IPS-15b (cell line): ENCODE results near the gene RSPO4.
"Not testable (repeated sequence)": the region's sequence is repeated elsewhere in the genome, so short reads cannot be mapped to it uniquely, and the experiment has no call there.

ENCODE experiments used
- H3K27me3 ChIP-seq: one replicate; pipeline ENCODE4 v1.6.1; 2013; ENCODE audit warnings: low read length; ENCODE audit not compliant: control insufficient read depth, insufficient read depth
- H3K36me3 ChIP-seq: one replicate; pipeline ENCODE4 v1.6.1; 2013; ENCODE audit warnings: low read length; ENCODE audit not compliant: control insufficient read depth, insufficient read depth
- H3K4me1 ChIP-seq: one replicate; pipeline ENCODE4 v1.6.1; 2013; ENCODE audit warnings: mild to moderate bottlenecking, low read length; ENCODE audit not compliant: control insufficient read depth, insufficient read depth
- H3K4me3 ChIP-seq: one replicate; pipeline ENCODE4 v1.5.1; 2013; ENCODE audit warnings: low read depth, low read length
- H3K9ac ChIP-seq: one replicate; pipeline ENCODE4 v1.6.1; 2013; ENCODE audit warnings: low read depth, mild to moderate bottlenecking, low read length
- H3K9me3 ChIP-seq: one replicate; pipeline ENCODE4 v1.6.1; 2013; ENCODE audit warnings: mild to moderate bottlenecking, low read length; ENCODE audit not compliant: control insufficient read depth, insufficient read depth

The RSPO4 gene

DNA sequence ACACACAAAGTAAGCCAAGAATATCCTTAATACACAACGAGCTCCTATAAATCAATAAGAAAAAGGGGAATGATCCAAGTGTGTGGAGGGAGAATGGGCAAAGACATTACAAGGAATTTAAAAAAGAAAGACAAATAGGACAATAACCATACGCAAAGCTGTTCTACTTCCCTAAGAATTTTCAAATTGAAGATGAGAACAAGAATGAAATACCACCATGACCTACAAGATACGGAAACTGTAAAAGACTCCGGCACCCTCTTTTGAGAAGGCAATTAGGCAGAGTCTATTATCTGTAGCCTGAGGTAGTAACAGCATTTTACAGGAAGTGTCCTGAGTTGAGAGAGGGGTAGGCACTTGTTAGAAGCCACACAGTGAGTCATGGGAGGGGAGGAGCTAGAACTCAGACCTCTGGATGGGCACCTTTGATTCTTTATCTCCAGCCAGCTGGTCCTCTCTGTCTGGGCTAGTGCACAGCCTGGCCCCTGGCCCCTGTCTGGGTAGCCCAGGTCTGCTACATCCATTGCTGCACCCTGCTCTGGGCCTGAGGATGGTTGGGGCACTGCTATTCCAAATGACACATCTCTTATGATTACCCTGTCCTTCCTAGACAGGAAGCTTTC is 15.3 kb downstream of the RSPO4 start:
- Histone ChIP-seq H3K27me3 (no peaks in the 10 kb centered on the region), H3K9ac (no peak overlapping the region)

DNA sequence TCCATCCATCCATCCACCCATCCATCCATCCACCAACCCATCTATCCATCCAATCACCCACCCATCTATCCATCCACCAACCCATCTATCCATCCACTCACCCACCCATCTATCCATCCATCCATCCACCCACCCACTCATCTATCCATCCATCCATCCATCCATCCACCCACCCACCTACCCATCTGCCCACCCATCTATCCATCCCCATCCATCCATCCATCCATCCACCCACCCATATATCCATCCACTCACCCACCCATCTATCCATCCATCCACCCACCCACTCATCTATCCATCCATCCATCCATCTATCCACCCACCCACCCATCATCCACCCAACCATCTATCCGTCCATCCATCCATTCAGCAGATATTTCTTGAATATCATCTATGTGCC is 17.1 kb downstream of the RSPO4 start:
- H3K36me3 ChIP-seq, H3K9ac ChIP-seq, H3K4me1 ChIP-seq, H3K4me3 ChIP-seq, H3K9me3 ChIP-seq, H3K27me3 ChIP-seq: not testable (repeated sequence)

More for the DNA sequence above, 15.3 kb downstream of the RSPO4 start:
- H3K36me3 ChIP-seq: no peaks in the 10 kb centered on the region
- H3K4me1 ChIP-seq: no peaks in the 10 kb centered on the region
- H3K9me3 ChIP-seq: no peaks in the 10 kb centered on the region
- H3K4me3 ChIP-seq: no peak overlapping the region

DNA sequence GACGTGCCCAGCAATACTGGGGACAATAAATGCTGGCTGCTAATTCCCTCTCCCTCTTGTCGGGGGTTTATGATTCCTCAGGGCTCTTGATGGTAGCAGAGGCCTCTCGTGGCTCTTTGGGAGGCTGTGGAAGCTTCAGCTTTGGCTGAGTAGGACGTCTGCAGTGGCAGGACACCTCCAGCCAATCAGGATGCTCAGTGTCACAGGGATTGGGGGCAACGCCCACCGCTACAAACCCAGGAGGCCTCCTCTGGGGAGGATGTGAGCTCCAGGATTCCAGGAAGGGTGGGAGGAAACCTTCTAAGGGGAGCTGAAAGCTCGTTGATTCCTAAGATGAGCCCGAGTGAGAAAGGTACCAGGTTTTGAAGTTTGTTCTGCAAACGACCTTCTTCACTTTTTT is 19.4 kb downstream of the RSPO4 start:
- Histone ChIP-seq H3K27me3 (no peaks in the 10 kb centered on the region), H3K4me1 (no peaks in the 10 kb centered on the region)

DNA sequence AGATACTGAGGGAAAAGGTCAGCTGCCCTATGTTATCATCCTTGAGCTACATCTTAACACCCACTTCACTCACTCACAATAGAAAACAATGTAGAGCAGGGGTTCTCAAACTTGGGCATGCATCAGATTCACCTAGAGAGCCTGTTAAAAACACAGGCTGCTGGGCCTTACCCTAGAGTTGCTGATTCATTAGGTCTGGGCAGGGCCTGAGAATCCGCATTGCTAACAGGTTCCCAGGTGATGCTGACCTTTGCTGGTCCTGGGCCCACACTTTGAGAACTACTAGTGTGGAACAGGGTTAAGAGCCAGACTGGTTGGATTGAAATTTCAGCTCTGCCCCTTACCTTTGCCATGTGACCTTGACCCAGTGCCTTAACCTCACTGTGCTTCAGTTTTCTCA is 25.1 kb downstream of the RSPO4 start:
- H3K36me3 ChIP-seq: no peaks in the 10 kb centered on the region
- no peaks in the 10 kb centered on the region for H3K4me1 ChIP-seq
- no peaks in the 10 kb centered on the region for H3K27me3 ChIP-seq
- no peak overlapping the region for H3K4me3 ChIP-seq
- no peaks in the 10 kb centered on the region for H3K9me3 ChIP-seq
- H3K9ac ChIP-seq: no peak overlapping the region

More for the DNA sequence above, 19.4 kb downstream of the RSPO4 start:
- Histone ChIP-seq H3K4me3 (no peak overlapping the region), H3K9ac (no peak overlapping the region), H3K36me3 (no peaks in the 10 kb centered on the region), H3K9me3 (no peaks in the 10 kb centered on the region)

DNA sequence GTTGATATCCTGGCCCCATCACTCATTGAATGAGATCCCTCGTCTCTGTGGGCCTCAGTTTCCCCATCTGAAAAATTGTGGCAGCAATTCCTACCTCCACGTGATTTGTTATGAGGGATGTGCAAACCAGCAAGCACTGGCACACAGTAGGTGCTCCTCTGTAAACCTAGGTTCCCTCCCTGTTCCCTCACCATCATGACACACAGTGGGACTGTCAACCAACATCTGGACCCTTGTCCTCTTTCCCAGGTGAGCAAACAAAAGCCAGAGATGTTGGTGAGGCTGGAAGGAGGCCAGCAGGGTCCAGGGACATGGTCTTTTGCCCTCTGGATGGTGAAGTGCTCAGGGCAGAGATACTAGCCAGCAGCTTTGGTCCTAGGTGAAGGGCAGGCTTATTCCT is 26.1 kb downstream of the RSPO4 start:
- Histone ChIP-seq H3K4me3 (no peak overlapping the region), H3K27me3 (no peaks in the 10 kb centered on the region), H3K9ac (no peak overlapping the region), H3K9me3 (no peaks in the 10 kb centered on the region), H3K4me1 (no peaks in the 10 kb centered on the region), H3K36me3 (no peaks in the 10 kb centered on the region)

DNA sequence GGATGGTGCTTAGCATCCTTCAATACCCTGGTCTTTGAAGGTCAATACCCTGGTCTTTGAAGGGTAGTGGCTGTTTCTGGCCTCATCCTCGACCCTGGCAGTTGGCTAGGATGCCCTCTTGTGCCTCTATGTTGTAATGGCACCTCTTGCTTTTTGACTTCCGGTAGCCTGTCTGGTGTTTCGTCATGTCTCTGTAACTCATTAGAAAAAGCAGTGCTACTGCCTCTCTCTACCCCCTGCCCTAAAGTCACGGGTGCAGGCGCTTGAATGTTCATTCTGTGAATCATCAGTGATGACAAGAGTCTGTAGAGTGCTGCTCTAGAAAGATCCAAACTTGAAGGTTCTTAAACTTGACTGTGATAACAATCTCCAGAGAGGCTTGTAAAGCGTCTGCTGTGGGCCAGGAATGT is 28.3 kb downstream of the RSPO4 start:
- Histone ChIP-seq H3K4me3 (no peak overlapping the region), H3K36me3 (no peaks in the 10 kb centered on the region), H3K9me3 (no peaks in the 10 kb centered on the region), H3K27me3 (no peaks in the 10 kb centered on the region), H3K9ac (no peak overlapping the region), H3K4me1 (no peaks in the 10 kb centered on the region)

DNA sequence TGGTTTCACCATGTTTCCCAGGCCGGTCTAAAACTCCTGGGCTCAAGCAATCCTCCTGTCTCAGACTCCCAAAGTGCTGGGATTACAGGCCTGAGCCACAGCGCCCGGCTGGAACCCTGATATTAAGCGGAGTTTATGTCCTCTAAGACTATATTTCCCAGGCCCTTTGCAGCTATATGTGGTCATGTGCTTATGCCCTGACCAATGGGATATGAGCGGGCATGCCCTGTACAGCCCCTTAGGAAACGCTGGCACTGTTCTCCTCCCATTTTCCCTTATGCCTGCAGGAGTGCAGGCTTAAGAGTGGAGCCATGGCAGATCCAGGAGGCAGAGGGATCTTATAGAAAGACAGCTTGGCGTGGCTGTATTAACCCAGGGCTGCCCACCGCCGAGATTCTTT is 29.9 kb downstream of the RSPO4 start:
- no peak overlapping the region for H3K9ac ChIP-seq
- H3K36me3 ChIP-seq: no peaks in the 10 kb centered on the region
- no peaks in the 10 kb centered on the region for H3K4me1 ChIP-seq
- no peak overlapping the region for H3K4me3 ChIP-seq
- no peaks in the 10 kb centered on the region for H3K27me3 ChIP-seq
- H3K9me3 ChIP-seq: no peaks in the 10 kb centered on the region

DNA sequence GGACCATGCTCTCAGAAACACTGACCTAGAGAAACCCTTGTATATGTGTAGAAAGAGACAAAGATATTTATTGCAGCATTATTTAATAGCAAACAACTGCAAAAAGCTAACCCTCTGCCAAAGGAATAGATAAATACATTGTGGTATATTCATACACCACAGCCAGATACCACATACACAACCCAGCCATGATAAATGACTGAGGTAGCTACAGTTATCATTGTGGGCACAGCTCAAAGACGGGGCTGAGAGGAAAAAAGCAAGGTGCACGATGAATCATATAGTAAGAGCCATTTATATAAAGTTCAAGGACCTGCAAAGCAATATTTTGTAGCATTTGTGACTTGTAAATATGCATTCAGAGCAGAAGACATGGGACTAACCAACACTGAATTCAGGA is 30.8 kb downstream of the RSPO4 start:
- Histone ChIP-seq H3K4me1 (no peaks in the 10 kb centered on the region), H3K4me3 (no peak overlapping the region), H3K9me3 (no peaks in the 10 kb centered on the region), H3K9ac (no peak overlapping the region), H3K36me3 (no peaks in the 10 kb centered on the region), H3K27me3 (no peaks in the 10 kb centered on the region)

DNA sequence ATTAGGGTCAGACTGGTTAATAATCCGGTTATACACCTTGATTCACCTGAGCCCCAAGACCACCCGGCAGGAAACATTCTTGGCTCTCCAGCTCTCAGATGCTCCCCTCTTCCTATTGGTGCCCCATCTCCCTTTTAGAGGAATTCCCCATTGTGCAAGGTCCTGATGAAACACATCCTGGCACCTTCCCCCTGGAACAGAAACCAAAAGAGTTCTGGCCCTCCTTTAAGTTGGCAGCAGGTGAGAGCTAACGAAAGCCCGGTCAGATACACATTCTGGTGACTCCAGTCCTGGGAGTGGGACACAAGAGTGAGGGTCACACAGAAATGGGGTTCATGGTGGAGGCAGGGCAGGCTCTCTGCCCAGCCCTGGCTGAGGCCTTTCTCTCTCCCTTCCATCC is 32.2 kb downstream of the RSPO4 start:
- H3K27me3 ChIP-seq: no peaks in the 10 kb centered on the region
- H3K4me3 ChIP-seq: no peak overlapping the region
- no peaks in the 10 kb centered on the region for H3K9me3 ChIP-seq
- H3K9ac ChIP-seq: no peak overlapping the region
- H3K36me3 ChIP-seq: no peaks in the 10 kb centered on the region
- no peaks in the 10 kb centered on the region for H3K4me1 ChIP-seq

DNA sequence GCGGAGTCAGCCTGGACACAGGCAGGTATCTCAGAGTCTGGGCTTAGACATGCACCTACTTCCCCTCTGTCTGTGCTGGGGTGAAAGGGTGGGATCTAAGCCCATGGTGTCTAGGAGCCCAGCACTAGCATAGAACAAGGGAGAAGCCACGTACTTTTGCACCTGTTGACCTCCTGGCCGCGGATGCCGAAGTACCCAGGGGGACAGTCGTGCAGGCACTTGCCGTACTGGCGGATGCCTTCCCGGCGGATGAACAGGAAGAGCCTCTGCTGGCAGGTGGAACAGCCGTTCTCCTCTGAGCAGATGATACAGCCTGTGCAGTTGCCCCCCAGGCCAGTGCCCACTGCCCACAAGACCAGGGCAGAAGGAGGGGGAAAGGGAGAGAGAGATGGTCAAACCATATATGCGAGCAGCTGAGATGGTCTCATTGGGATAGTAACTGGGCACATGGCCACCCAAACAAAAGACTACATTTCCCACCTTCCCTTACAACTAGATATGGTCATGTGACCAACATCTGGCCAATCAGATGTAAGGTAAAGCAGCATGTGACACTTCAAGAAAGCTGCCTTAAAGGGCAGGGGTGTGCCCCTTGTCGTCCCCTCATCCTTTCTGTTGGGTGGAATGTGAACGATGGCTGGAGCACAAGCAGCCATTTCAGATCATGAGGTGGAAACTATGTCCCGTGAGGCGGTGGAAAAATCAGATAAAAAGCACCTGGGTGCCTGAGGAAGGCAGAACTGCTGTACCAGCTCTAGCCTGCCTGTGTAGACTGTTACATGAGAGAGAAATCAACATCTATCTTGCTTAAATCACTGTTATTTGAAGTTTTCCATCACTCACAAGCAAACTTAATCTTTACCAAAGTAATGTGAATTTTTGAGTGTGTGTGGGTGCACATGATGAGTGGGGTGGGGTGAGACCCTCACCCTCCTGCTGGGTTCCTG is 34.0 kb downstream of the RSPO4 start:
- no peaks in the 10 kb centered on the region for H3K9me3 ChIP-seq
- no peaks in the 10 kb centered on the region for H3K36me3 ChIP-seq
- H3K4me3 ChIP-seq: no peak overlapping the region
- H3K27me3 ChIP-seq: no peaks in the 10 kb centered on the region
- no peaks in the 10 kb centered on the region for H3K4me1 ChIP-seq
- H3K9ac ChIP-seq: no peak overlapping the region

DNA sequence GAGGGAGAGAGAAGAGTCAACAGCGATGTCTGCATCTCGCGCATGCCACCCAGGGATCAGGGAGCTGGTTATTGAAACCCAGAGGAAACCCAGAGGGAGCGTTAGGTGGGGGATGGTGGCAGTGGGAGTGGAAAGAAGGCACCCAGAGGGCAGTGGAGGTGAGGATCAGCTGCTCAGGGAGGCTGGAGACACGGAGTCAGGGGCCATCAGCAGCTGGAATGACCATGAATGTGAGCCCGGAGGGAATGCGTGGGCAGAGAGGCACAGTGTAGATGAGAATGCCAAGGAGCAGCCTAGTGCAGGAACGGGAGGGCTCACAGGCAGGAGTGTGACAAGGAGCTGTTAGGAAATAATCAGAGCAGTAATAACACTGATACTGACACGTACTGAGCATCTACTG is 36.2 kb downstream of the RSPO4 start:
- Histone ChIP-seq H3K27me3 (no peaks in the 10 kb centered on the region), H3K4me3 (no peak overlapping the region), H3K36me3 (no peaks in the 10 kb centered on the region), H3K9ac (no peak overlapping the region), H3K9me3 (no peaks in the 10 kb centered on the region), H3K4me1 (no peaks in the 10 kb centered on the region)

DNA sequence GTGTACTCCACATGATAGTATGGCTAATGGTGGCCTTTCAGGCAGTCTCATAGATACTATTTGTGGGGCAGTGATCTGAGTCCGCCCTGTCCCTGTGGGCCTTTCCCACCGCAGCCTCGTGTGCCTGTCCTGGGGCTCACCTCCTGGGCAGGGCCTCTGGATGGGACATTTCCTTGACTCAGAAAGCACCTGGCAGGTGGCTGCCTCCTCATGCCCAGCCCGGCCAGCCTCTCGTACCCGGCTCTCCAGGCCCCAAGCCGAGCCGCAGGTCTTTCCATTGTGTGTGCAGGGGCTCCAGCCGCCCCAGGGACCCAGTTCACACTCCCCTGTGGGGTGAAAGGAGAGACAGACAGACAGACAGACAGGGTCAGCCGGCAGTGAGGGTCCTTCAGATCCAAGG is 38.3 kb downstream of the RSPO4 start:
- Histone ChIP-seq H3K9me3 (no peaks in the 10 kb centered on the region), H3K27me3 (no peaks in the 10 kb centered on the region), H3K36me3 (no peaks in the 10 kb centered on the region), H3K9ac (no peak overlapping the region), H3K4me3 (no peak overlapping the region), H3K4me1 (no peaks in the 10 kb centered on the region)
